WTC11 (cell line): ENCODE measurements around the gene LRRC47.

ENCODE experiments used
- ATF3 ChIP-seq: sonication (generic); formaldehyde crosslinking; conservative IDR thresholded peaks from 2 replicates; pipeline ENCODE4 v1.8.1; 2022; ENCODE audit warnings: mild to moderate bottlenecking, missing genetic modification reagents
- FOXK1 ChIP-seq: sonication (generic); formaldehyde crosslinking; IDR thresholded peaks from 2 replicates; pipeline ENCODE4 v1.8.0; 2022; ENCODE audit warnings: mild to moderate bottlenecking, moderate library complexity, missing genetic modification reagents
- JUN ChIP-seq: sonication (generic); formaldehyde crosslinking; IDR thresholded peaks from 2 replicates; pipeline ENCODE4 v1.8.0; 2023; ENCODE audit warnings: mild to moderate bottlenecking, missing genetic modification reagents
- MAX ChIP-seq: sonication (generic); formaldehyde crosslinking; IDR thresholded peaks from 2 replicates; pipeline ENCODE4 v1.8.0; 2022; ENCODE audit warnings: mild to moderate bottlenecking, missing genetic modification reagents
- ZNF121 ChIP-seq: sonication (generic); formaldehyde crosslinking; IDR thresholded peaks from 2 replicates; pipeline ENCODE4 v1.8.0; 2023; ENCODE audit warnings: missing genetic modification reagents
- TF ChIP-seq, protein P1 (sequence below): fragments of 200-600 bp; IDR thresholded peaks from 2 replicates; pipeline ENCODE4 v1.8.0; 2022; ENCODE audit warnings: antibody characterized with exemption

- TF ChIP-seq ZNF121 (CRISPR knock-in tag) (no peak), FOXK1 (CRISPR knock-in tag) (no peak), ATF3 (no peak), JUN (no peak), MAX (CRISPR knock-in tag) (no peak)
- TF ChIP-seq, protein P1, sequence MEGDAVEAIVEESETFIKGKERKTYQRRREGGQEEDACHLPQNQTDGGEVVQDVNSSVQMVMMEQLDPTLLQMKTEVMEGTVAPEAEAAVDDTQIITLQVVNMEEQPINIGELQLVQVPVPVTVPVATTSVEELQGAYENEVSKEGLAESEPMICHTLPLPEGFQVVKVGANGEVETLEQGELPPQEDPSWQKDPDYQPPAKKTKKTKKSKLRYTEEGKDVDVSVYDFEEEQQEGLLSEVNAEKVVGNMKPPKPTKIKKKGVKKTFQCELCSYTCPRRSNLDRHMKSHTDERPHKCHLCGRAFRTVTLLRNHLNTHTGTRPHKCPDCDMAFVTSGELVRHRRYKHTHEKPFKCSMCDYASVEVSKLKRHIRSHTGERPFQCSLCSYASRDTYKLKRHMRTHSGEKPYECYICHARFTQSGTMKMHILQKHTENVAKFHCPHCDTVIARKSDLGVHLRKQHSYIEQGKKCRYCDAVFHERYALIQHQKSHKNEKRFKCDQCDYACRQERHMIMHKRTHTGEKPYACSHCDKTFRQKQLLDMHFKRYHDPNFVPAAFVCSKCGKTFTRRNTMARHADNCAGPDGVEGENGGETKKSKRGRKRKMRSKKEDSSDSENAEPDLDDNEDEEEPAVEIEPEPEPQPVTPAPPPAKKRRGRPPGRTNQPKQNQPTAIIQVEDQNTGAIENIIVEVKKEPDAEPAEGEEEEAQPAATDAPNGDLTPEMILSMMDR: no peak
These were observed 23.5 kb upstream of the LRRC47 start for GRCh38 chr1:3819771-3820200.
